Common myeloid progenitor, CD34-positive (primary cell): Measurements from ENCODE around the gene SLC22A14.

Experiments used
- CTCF ChIA-PET: fragments of 350-600 bp; sonication (Branson Sonifier 250); formaldehyde crosslinking; loops from one replicate; lab custom pipeline; 2021; ENCODE audit warnings: antibody characterized with exemption; lab: Charles Lee
- POLR2A ChIA-PET: fragments of 350-600 bp; sonication (Branson Sonifier 250); formaldehyde crosslinking; loops from one replicate; lab custom pipeline; 2021; ENCODE audit warnings: antibody characterized with exemption; lab: Charles Lee
- DNase-seq, 3 donors: peaks; one replicate each; pipeline versions ENCODE4 v3.0.0 to v3.0.0-alpha.2; 2013
- H3K27ac ChIP-seq, 2 experiments: 1 replicate in 1 of 2; 2 replicates in 1 of 2; pipeline ENCODE4 v1.7.0; 2013; ENCODE audit warnings: inconsistent platforms in 2 of 2, low read length in 2 of 2, mild to moderate bottlenecking in 2 of 2, low read depth in 1 of 2, moderate library complexity in 1 of 2; ENCODE audit not compliant: severe bottlenecking in 2 of 2, insufficient read depth in 1 of 2, poor library complexity in 1 of 2
- H3K27me3 ChIP-seq, 5 experiments: replicated peaks in 2 of 5; 1 replicate in 3 of 5; 2 replicates in 2 of 5; pipeline versions ENCODE4 v1.6.1 to v1.7.0; 2013; ENCODE audit warnings: low read length in 4 of 5, mild to moderate bottlenecking in 2 of 5, moderate library complexity in 2 of 5, inconsistent platforms in 1 of 5; ENCODE audit not compliant: insufficient read depth in 5 of 5, control insufficient read depth in 4 of 5
- H3K36me3 ChIP-seq, 4 experiments: 1 replicate in 2 of 4; 2 replicates in 2 of 4; pipeline versions ENCODE4 v1.6.1 to v1.7.0; 2013; ENCODE audit warnings: low read length in 3 of 4, control low read depth in 1 of 4, mild to moderate bottlenecking in 1 of 4; ENCODE audit not compliant: control insufficient read depth in 4 of 4, insufficient read depth in 4 of 4
- H3K4me1 ChIP-seq, 4 experiments: 1 replicate in 3 of 4; 2 replicates in 1 of 4; pipeline versions ENCODE4 v1.6.1 to v1.7.1; 2013; ENCODE audit warnings: low read length in 3 of 4, mild to moderate bottlenecking in 3 of 4, control low read depth in 1 of 4, inconsistent platforms in 1 of 4, moderate library complexity in 1 of 4; ENCODE audit not compliant: control insufficient read depth in 4 of 4, insufficient read depth in 4 of 4; ENCODE audit errors: control extremely low read depth in 1 of 4
- H3K4me3 ChIP-seq, 7 experiments: 1 replicate in 4 of 7; 2 replicates in 3 of 7; pipeline versions ENCODE4 v1.5.1 to v1.7.0; 2013; ENCODE audit warnings: mild to moderate bottlenecking in 7 of 7, low read length in 6 of 7, moderate library complexity in 6 of 7, inconsistent platforms in 2 of 7, low read depth in 2 of 7, control low read depth in 1 of 7; ENCODE audit not compliant: insufficient read depth in 4 of 7, control insufficient read depth in 1 of 7; ENCODE audit errors: extremely low read depth in 1 of 7
- H3K9me3 ChIP-seq, 5 experiments: 1 replicate in 4 of 5; 2 replicates in 1 of 5; pipeline versions ENCODE4 v1.6.1 to v1.7.1; 2013; ENCODE audit warnings: low read length in 4 of 5, mild to moderate bottlenecking in 2 of 5, inconsistent platforms in 1 of 5, low read depth in 1 of 5, moderate library complexity in 1 of 5; ENCODE audit not compliant: control insufficient read depth in 4 of 5, insufficient read depth in 2 of 5; ENCODE audit errors: control extremely low read depth in 1 of 5
- WGBS: methylation state at CpG from one replicate; pipeline ENCODE4 v1.1.5; 2013; ENCODE audit not compliant: insufficient coverage; 5-methylcytosine and 5-hydroxymethylcytosine counted together

The SLC22A14 gene

GRCh38 chr3:38362825-38363224, 80.7 kb downstream of the SLC22A14 start:
- Histone ChIP-seq H3K9me3 (no peaks in the 10 kb centered on the region), H3K36me3 (peaks cover 0 to 46% (median 10%) of the 10 kb centered on the region in 4 experiments), H3K27ac (no peak overlapping the region), H3K4me3 (no peak overlapping the region), H3K27me3 (no peaks in the 10 kb centered on the region), H3K4me1 (peaks cover 0 to 4% (median 0%) of the 10 kb centered on the region in 4 experiments)
- 90% methylated on average over 4 of the region's 9 CpGs for WGBS
- CTCF ChIA-PET: no interaction called here
- POLR2A ChIA-PET: no interaction called here
- DNase-seq: no peak

- Histone ChIP-seq H3K4me1 (peaks cover 0 to 4% (median 0%) of the 10 kb centered on the region in 4 experiments), H3K9me3 (peaks cover 0 to 8% (median 0%) of the 10 kb centered on the region in 5 experiments), H3K4me3 (no peak overlapping the region), H3K27ac (no peak overlapping the region), H3K36me3 (peaks cover 0 to 65% (median 14%) of the 10 kb centered on the region in 4 experiments), H3K27me3 (no peaks in the 10 kb centered on the region)
- ChIA-PET CTCF (interaction anchor here (0.8 to 1.3 kb wide), 3 partner anchors 9 to 129 kb away, joined by 3 to 5 read pairs (median 3); no protein-coding TSS in a partner anchor), POLR2A (no interaction called here)
- no peak for DNase-seq
- WGBS: 96% methylated on average over 6 of the region's 6 CpGs
These were observed 82.8 kb downstream of the SLC22A14 start for GRCh38 chr3:38364721-38365400.

DNA sequence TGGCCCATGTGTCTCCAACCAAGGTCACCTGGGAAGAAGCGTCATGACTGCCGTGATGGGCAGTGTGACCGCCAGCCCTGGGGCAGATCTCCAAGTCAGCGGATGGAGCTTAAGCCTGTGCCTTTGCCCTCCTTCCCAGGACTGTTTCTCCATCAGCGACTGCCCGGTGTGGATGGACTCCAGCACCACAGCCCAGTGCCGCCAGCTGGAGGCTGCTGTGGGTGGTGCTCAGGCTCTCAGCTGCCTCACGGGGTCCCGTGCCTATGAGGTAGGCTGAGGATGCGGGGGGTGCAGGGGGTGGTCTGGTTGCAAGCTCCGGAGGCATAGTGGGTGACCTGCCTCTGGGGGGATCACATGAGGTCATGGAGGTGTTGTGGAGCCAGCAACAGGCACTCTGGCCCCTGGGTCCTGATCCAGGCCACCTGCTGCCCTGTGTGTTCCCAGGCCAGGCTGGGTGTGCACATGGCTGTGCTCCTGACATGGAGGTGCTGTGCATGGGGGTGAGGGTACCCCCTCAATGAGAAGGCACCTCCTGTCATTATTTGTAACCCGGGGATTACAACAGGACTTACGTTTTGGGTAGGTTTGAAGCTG, 83.5 kb downstream of the SLC22A14 start:
- Histone ChIP-seq H3K4me3 (no peak overlapping the region), H3K9me3 (peaks cover 0 to 8% (median 0%) of the 10 kb centered on the region in 5 experiments), H3K4me1 (peaks cover 0 to 4% (median 0%) of the 10 kb centered on the region in 4 experiments), H3K27me3 (no peaks in the 10 kb centered on the region), H3K27ac (no peak overlapping the region), H3K36me3 (peaks cover 0 to 65% (median 16%) of the 10 kb centered on the region in 4 experiments)
- 99% methylated on average over 12 of the region's 13 CpGs for WGBS
- POLR2A ChIA-PET: no interaction called here
- CTCF ChIA-PET: interaction anchor here (0.8 to 1.3 kb wide), 3 partner anchors 8 to 129 kb away, joined by 3 to 5 read pairs (median 3); no protein-coding TSS in a partner anchor
- DNase-seq: no peak

DNA sequence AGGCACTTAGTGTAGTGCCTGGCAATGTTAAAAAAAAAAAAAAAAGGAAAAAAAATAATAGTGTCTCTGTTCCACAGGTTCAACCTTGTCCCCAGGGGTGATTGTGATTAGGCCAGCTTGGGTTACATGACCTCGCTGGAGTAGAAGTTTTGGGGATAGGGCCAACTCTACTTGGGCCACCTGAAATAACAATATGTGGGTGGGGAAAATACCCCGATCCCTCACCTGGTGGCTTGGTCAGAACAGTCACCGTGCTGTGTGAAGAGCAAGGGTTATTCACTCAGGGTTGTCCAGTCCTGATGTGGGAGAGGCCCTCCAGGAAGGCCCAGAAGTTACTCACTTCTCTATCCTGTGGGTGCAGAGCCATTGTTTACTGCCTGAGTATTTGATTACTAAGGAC, 84.0 kb downstream of the SLC22A14 start:
- CTCF ChIA-PET: interaction anchor here (1.0 kb wide), 1 partner anchor 128 kb away, joined by 3 read pairs; no protein-coding TSS in a partner anchor
- Histone ChIP-seq H3K4me3 (no peak overlapping the region), H3K9me3 (peaks cover 0 to 8% (median 0%) of the 10 kb centered on the region in 5 experiments), H3K27ac (no peak overlapping the region), H3K27me3 (no peaks in the 10 kb centered on the region), H3K4me1 (peaks cover 0 to 4% (median 0%) of the 10 kb centered on the region in 4 experiments), H3K36me3 (peaks cover 0 to 66% (median 16%) of the 10 kb centered on the region in 4 experiments)
- POLR2A ChIA-PET: no interaction called here
- 86% methylated on average over 1 of the region's 3 CpGs for whole genome bisulfite sequencing
- DNase-seq: no peak

- CTCF ChIA-PET: interaction anchor here (1.4 to 2.1 kb wide), 3 partner anchors 9 to 112 kb away, joined by 5 to 10 read pairs (median 6); partner anchors contain the start of gene XYLB
These were observed 85.7 kb downstream of the SLC22A14 start for GRCh38 chr3:38367779-38368178.

More at GRCh38 chr3:38367779-38368178, 85.7 kb downstream of the SLC22A14 start:
- Histone ChIP-seq H3K4me1 (peaks cover 0 to 4% (median 0%) of the 10 kb centered on the region in 4 experiments), H3K9me3 (peaks cover 0 to 8% (median 0%) of the 10 kb centered on the region in 5 experiments), H3K4me3 (no peak overlapping the region), H3K27ac (no peak overlapping the region), H3K36me3 (peaks cover 0 to 70% (median 16%) of the 10 kb centered on the region in 4 experiments), H3K27me3 (no peaks in the 10 kb centered on the region)
- POLR2A ChIA-PET: no interaction called here
- 93% methylated on average over 2 of the region's 3 CpGs for WGBS
- DNase-seq: no peak
